GF-D8 (cell line): Measurements from ENCODE around the gene OAF.

Source experiments
- DNase-seq: peaks from one replicate; lab custom pipeline; 2025; lab: John Stamatoyannopoulos, UW

The OAF gene

DNA sequence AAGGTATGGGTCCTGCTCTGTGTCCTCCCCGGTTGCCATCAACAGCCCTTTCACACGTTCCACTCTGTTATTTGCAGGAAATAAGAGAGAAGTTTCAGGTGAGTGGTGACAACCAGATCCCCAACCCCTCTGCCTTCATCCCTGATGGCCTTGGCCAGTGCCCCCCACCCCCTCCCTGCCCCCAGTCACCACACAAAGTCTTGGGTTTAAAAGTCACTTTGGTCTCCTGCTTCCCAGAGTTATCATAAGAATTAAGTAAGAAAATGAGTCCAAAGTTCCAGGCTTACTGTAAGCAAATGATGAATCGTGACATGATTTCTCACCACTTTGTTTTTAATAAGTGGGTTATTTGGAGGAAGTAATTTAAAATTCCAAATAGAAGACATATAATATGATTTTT, 9.2 kb upstream of the OAF start:
- no peak for DNase-seq

DNA sequence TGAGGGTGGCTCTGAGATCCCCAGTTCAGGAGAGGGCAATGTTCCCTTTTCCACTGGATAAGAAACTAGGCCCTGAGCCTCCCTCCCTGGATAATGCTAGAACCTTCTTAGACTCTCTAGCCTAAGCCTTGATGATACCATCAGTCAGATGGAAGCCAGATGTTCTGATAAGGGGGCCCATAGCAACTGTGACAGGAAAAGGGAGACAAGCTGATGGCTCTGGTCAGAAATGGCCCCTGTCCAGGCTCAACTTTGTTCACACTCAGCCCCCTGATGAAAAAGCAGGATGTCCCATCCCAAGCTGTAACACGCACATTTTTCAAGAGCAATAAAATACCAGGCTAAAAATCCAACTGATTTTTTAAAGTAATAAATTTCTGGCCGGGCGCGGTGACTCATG, 7.2 kb upstream of the OAF start:
- no peak for DNase-seq

DNA sequence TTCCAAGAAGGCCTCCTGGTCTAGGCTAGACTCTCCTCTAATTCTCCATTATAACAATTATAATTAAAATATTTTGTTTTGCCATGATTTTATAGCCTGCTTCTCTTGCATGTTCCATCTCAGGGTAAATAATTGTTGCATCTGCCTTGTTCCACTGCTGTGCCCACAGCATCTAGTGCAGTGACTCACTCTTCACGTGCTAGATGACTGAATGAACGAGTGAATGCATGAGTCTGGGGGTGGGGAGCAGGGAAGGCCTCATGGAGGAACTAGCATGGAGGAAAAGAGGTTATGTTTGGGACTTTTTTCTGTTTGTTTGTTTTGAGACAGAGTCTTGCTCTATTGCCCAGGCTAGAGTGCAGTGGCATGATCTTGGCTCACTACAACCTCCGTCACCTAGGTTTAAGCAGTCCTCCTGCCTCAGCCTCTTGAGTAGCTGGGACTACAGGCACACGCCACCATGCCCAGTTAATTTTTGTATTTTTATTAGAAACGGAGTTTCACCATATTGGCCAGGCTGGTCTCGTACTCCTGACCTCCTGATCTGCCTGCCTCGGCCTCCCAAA, 5.2 kb upstream of the OAF start:
- DNase-seq, result no peak

DNA sequence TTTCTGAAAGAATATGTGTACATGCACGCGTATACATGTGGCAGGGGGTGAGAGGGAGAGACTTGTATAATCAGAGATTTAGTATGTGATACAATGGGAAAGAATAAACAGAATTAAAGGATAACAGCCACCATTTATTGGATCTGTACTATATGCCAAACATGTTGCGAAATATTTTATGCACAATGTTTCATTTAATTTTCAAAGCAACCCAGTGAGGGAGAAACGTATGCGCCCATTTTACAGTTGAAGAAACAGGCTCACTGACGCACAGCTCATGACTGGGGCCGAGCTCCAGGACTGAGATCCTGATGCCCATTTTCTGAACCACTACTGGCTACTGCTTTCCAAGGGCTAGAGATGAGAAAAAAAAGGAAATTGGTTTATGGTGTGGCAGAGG, 3.3 kb upstream of the OAF start:
- DNase-seq, result no peak

DNA sequence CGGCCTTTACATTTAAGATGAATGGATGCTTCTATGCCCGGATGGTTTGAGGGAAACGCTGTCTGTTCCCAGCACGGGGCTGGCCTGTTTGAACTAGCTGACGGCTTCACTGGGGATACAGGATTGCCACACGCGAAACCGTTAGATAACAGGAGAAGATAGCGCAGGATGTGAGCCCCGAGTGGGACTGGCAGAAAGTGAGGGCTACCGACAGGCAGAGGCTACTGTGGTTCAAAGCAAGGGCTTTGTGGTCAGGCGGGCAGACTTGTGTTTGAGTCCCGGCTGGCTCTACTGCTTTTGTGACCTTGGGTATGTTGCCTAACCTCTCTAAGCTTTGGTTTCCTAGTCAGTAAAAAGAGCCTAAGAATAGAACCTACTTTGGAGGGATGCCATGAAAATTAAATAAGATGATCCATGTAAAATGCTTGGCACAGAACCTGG, 2.8 kb upstream of the OAF start:
- peak; percentile 100 for DNase-seq

DNA sequence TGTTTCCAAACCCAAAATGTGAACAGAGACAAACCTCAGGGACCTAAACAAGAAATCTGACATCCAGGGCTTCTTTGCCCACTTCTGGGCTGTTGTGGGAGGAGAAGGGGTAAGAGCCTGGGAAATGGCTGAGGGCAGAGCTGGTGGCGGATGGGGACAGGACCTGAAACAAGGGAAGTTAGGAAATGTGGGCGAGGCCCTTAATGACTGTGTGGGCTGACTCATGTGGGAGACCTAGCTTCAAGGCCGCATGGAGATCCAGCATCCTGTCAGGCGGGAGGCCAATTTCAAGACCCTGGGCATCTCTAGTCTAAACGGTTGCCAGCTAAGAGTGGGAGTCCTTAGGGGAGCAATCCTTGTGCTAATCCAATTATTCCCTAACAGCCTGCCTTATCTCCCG, 2.1 kb upstream of the OAF start:
- DNase-seq, result peak; percentile 97

DNA sequence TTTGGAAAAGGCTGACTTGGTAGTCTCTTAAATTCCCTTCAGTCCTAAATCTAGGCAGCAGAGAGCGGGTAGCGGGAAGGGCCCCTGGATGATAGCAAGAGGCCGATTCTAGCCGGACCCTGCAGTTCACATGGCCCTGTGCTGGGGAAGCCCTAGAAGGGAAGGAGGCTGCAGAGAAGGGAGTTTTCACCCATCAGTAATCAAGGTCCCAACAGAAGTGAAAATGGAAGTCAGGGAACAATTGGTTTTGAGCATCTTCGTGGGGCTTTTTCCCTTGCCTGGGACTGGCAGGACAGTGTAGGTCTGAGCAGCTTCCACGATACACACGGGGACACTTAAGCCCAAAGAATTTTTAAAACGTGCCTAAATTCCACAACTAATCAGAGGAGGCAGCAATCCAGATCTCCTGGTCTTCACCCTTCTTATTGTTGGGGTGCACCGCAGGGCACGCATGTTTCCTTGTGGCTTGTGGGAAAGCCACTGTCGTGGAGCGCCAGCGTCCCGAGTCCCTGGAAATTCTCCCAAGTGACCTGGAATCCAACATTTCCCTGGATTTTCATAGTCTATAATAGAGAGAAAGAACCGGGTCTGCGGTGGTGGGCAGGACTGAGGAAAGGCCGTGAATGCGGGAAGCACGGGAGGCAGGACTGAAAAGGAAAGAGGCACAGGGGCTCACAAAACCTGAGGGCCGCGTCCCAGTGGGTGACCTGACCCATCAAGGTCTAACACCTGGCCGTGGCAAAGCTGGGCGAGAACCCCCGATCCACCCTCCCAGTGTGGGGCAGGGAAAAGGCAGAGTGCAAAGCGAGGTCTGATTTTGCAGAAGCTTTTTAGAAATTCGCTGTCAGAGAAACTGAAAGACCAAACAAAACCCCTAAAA, 846 bp upstream of the OAF start:
- no peak for DNase-seq

DNA sequence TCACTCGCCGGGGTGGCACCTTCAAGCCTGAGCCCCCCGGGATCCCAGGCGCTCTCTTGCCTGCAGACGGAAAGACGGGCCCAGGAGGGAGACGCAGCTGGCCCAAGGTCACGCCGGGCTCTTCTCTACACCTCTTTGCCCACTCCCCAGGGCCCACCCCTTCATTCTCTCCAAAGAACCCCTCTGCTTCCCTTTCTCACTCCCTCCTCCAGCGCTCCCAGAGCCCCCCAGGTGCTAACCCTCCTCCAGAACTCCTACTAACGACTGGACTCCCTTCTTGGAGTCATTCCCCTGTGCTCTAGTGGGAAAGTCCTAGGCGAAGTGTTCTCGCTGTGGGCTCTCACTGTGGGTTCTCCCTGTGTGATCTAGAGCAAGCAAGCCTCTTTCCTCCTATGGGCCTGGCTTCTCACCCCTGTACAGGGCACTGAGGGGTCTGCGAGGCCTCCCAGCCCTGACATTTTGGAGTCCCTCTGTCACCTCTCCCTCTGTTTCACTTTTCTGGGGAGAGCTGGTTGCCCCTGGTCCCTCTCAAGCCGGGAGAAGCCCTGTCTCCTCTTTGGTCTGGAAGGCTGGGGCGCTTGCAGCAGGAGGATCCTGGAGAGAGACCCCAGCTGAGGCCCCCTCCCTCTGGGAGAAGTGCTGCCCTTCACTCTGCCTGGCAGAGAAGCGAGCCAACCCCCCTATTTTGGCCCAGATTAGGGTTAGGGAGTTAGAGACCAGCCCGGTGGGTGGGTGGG, 858 bp downstream of the OAF start:
- DNase-seq, result no peak

DNA sequence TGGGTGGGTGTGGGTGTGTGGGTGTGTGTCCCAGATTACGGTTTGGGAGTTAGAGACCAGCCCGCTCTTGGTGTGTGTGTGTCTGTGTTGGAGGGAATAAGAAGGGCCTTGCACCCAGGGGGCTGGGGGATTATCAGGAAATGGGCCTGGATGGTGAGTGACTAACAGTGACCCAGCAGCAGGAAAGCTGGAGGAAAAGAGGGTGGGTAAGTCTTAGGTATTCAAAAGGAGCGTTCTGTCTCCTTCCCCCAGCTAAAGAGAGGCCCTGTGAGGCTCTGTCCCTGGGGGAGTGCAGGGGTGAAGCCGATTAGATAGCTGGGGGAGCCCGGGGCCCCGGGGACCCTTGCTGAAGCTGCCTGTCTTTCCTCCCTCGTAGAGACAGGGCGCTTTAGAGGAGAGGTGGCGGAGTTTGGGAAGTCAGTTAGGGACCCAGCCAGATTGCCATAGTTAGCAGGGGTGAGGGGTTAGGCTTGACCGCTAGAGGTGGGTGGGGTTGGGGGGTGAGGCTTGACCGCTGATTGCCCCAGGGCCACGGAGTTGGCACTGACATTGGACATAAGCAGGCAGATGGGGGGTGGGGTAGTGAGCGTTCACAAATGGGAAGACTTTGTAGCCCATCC, 1.5 kb downstream of the OAF start:
- no peak for DNase-seq

DNA sequence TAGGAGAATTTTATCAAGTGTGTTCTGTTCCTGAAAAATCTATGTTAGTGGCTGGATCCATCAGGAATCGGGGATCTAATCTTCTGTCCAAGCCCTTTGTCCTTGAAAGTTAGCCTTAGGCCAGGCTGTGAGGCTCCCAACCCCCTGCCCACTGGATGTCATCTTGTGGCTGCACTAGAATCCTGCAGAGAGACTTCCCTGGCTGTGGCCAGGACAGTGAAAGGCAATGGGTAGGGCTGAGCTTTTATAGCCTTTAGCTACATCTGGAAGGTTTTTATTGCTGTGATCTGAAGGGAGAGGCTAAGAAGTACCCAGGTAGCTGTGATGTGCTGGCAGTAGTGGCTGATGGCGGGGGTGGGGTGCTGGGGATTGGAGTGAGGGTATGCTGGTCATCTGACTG, 2.1 kb downstream of the OAF start:
- no peak for DNase-seq

DNA sequence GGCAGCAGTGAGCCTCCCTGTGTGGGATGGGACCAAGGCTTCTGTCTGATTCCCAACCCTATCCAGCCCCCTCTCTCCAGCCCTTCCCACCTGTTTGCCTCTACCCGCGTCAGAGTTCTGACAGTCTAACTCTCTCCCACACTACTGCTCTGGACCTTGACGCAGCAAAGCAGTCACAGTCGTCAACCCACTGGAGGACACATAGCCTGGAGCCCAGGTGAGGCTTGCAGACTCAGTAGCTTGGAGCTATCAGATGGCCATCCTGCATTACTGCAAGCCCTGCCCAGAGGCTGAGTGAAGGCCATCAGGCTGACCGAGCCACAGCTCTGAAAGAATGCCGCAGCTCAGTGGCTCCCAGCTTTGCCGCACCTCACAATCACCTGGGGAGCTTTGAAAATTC, 3.7 kb downstream of the OAF start:
- DNase-seq, result no peak

DNA sequence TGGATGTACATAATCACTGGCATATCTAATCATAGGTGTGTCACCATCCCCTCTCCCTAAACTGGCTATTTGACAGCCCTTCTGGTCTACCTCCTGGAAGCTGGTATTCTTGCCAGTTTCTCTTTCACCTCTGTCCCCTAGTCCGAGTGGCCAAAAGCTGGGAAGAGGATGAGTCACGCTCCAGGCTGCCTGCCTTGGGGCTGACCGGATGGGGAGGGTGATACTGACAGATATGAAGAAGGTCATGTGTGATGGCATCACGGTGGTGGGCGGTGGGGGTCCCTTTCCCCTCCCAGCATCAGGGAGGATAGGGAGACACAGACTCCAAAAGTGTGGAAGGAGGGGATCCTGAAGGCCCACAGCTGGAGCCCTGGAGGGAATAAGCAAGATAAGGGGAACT, 4.8 kb downstream of the OAF start:
- no peak for DNase-seq

DNA sequence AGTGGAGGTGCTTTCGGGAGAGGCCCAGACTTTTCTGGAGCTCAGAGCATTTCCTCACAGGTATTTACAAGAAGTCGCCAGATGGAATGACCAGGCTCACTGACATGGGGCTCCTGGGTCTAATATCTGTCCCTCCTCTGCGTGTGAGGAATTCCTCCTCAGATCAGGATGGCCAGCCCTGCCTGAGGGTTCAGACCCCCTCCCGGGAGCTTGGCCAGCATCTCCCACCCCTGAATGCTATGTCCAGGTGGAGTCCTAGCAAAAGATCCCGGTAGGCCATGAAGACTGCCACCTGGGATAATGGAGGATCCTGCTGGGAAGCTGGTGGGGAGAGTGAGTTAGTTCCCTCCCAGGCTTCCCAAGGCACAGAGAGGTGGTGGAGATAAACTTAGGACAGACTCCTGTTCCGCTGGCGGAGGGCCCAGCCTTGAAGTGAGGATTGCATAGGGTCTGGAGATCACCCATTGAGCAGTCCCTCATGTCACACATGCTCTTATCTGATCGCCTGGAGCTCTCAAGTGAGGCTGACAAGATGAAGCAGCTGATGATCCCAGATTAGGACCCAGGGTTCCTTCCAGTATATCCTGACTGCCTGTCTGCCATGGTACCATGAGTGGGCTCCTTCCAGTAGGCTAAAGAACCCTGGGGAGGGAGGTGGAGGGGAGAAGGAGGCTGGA, 5.7 kb downstream of the OAF start:
- no peak for DNase-seq

DNA sequence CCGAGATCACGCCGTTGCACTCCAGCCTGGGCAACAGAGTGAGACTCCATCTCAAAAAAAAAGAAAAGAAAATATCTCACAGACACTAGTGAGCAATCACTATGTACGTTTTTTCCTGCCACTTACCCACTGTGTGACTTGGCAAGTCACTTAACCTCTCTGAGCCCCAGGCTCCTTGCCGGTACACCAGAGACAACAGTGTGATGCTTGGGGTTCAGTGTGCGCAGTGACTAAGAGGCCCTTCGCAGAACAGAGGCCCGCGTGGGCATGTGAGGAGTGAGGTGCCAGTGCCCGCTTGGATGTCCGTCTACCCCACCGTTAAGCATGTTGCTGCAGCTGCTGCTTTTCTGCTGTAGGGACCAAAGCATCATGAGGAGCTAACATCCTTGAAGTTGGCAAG, 6.7 kb downstream of the OAF start:
- DNase-seq, result no peak

DNA sequence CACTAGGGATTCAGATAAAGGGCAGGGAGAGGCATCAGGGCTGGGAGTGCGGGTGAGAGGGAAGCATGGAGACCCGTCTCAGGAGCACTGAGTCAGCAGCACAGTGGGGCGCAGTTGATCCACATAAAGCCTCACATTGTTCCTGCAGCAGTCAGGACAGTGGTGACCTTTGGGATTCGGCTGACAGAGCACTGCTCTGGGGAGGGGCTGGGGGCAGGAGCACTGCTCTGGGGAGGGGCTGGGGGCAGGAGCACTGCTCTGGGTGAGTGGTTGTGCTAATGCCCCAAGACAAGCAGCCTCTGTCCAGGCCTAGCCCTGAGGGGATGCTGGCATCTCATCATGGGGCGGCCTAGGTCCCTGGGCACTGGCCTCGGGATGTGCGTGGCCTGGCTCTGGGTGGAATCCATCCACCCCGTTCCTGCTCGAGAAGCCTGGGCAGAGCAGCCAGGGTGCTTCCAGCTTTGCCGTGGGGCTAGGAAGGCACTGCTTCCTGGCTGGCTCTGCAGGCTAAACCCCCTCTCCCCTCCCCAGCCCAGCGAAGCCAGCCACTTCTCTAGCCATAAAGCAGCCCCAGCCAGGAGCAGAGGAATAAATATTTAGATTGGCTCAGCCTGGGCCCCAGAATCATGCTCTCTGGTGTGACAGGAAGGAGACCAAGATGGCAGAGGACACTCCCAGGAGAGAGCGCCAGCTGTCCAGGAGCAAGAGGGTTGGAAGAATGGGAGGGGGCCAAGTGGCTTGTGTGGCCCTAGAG, 7.3 kb downstream of the OAF start:
- no peak for DNase-seq

DNA sequence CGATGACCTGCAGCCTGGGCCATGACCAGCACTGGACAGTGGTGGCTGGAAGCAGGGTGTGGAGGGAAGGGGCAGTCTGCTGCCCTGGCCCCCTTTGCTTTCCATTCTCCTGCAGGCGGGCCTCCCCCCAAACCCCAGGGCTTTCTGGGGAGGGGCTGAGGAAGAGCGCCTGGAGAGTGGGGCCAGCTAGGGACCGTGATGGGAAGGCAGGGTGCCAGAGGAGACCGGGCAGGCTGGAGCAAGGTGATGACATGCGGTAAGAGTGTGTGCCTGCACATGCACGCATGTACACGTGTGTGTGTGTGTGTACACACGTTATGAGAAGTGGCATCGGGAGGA, 7.8 kb downstream of the OAF start:
- DNase-seq, result no peak

DNA sequence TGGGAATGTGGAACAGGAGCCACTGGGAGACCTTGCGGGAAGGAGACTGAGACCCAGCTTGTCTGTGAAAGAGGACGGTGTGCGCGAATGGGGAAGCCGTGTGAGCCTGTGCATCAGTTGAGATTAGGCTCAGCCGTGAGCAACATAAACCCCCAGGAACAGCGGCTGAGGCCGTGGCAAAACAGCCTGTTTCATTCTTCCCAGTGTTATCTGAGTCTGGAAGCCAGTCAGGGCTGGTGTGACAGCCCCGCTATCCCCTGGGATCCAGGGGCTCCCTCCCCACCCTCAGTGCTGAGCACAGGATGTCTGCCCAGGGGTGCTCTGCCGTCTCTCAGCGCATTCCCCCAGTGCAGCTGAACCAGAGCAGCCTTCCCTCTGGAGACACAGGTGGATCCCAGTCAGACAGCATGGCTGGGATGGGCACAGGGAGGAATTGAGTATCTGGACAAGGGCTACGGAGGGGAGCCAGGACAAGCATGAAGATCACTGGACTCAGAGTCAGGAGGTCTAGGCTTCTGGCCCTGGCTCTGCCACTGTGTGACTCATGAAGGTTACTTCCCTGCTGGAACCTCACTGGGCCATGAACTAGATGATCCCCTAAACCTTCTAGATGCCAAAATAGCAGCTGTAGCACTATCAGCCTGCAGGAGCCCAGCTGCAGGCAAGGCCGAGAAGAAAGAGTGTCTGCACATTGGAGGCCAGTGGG, 8.6 kb downstream of the OAF start:
- DNase-seq, result no peak

DNA sequence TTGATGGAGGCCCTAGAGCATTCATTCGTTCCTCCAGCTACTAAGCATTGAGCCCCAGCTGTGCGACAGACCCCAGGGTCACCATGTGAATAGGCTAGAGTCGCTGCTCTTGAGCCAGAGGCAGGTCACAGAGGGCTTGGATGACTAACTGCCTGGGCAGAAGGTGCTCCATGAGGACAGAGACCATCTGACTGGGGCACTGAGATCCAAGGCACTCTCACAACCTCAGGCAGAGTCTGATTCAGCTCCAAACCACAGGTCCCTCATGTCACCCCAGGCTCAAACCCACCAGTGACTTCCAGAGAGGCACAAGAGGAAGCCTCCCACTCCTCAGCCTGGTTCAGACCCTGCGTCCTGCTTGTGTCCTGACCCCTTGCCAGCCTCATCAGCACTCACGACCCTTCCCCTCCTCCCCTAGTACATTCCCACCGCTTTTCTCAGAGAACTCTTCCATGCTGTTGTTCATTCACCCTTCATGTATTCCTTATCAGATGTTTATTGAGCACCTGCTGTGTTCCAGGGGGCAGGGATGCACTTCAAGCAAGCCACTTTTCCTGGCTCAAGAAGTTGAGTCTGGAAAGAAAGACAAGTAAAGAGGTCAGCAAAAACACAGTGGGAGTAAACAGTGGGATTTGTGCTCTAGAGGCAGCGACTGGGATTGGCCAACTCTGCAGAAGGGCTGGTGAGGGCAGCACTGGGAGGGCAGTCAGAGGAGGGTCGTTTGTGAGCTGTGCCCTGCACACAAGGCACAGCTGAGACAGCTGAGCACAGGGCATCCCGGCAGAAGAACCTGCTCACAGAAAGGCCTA, 9.3 kb downstream of the OAF start:
- no peak for DNase-seq

DNA sequence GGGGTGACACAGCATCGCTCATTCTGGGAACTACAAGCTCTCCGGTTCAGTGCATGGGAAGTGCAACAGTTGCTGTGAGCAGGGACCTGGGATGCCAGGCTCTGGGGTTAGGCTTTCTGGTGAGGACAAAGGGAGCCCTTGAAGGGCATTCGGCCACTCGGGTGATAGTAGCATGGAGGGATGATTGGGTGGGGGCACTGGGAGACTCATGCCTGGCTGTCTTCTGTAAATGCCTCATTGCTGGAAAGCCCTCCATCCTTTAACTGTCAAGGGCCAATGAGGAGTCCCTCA, 9.9 kb downstream of the OAF start:
- no peak for DNase-seq

DNA sequence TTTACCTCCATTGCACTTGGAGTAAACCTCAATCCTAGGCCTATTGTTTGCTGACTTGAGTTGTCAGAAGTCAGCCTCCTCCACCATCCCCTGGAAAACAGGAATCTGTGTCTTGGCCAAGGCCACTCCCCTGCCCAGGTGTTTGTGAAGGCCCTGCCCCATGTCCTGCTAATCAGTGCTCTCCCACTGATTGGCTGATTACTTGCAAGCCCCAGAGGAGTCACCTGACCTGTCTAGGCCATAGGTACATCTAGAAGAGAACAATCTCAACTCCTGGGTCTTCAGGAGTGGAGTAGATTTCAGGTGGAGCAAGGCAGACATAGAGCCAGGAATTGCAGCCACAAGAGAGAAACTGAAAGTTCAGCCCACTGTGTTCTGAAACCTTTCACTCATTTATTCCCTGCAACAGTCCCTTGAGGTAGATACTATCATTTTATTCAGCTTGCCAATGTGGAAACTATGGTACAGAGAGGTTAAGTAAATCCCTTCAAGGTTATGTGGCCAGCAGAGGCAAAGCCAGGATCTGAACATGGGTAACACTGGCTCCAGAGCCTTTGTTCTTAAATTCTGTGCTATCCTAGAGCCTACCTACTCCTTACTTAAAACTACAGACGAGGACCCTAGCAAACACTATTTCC, 10.4 kb downstream of the OAF start:
- DNase-seq, result no peak
